ENCODE data around the gene JCAD.
"Not testable (repeated sequence)": the region's sequence is repeated elsewhere in the genome, so short reads cannot be mapped to it uniquely, and the experiment has no call there.

Gene JCAD

DNA sequence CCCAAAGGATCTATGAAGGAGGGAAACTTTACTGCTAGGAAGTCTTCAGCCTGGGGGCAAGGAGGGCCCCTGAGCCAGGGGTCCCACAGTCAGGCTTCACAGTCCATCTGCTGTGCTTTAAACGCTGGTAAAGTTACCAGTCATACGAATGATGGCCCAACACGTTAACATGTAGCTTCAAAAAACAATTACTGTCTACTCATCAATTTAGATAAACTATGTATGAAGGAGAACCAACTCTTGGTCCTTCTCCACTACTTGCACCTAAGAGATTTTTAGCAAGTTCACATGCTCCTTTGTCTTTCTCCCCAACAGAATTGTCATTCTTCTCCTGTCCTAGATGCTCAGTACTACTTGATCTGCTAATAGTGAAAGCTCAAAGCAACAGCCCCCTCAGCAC, 16.6 kb downstream of the JCAD start:
- DNase-seq, result no peak

- no peak for DNase-seq
Observed at GRCh38 chr10:30041196-30042105, 17.9 kb downstream of the JCAD start.

GRCh38 chr10:30040597-30040996, 18.8 kb downstream of the JCAD start:
- no peak for DNase-seq

- no peak for DNase-seq
Observed at GRCh38 chr10:30039988-30040387, 19.4 kb downstream of the JCAD start.

DNA sequence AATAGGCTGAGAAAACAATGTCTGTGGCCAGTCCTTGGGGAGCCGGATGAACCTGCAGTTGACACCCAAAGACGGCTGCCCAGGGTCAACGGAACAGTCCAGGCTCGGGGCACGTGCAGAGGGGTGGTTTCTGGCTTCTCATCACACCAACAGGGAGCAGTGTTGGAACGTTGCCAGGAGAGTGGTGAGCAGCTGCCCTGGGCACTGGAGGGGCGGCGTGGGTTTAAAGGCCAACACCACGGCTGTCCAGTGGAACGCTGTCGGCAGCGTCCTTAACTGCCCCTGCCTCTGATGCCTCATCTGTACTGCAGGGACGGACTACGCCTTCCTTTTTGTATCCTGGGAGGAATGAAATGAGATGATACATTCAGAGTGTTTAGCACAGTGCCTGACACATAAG, 19.8 kb downstream of the JCAD start:
- no peak for DNase-seq

GRCh38 chr10:30038781-30039536, 20.4 kb downstream of the JCAD start:
- no peak for DNase-seq

- no peak for DNase-seq
Observed at GRCh38 chr10:30037620-30038336, 21.6 kb downstream of the JCAD start.

DNA sequence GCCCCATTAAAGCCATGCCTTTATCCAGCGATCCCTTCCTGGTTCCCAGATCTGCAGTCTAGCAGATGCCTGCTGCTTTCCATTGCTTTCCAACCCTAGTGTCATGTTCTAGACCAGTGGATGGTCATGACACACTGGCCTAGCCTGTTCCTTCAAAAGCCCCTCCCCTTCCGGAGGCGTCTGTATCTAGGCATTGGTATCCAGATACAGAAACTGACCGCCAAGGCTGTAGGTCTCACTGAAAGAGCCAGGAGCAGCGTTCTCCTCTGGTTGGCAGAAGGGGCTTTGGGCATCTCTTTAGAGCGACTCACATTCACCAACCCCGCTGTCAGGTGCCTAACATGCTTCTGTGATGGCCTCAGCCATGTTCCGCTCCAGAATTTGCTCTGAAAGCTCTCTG, 22.6 kb downstream of the JCAD start:
- no peak for DNase-seq

DNA sequence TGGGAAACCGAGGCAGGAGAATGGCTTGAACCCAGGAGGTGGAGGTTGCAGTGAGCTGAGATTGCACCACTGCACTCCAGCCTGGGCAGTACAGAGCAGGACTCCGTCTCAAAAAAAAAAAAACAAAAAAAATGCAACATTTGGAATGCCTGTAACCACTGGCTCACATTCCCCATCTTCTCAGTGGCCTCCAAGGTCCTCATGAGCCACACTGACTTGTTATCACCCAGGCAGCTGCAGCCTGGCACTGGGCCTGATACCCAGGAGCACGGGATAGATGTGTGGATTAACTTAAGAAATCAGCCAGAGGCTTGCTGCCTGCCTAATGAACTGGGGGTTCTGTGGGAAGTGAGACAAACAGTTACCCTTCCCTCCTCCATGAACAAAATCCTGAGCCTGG, 23.0 kb downstream of the JCAD start:
- DNase-seq, result no peak

DNA sequence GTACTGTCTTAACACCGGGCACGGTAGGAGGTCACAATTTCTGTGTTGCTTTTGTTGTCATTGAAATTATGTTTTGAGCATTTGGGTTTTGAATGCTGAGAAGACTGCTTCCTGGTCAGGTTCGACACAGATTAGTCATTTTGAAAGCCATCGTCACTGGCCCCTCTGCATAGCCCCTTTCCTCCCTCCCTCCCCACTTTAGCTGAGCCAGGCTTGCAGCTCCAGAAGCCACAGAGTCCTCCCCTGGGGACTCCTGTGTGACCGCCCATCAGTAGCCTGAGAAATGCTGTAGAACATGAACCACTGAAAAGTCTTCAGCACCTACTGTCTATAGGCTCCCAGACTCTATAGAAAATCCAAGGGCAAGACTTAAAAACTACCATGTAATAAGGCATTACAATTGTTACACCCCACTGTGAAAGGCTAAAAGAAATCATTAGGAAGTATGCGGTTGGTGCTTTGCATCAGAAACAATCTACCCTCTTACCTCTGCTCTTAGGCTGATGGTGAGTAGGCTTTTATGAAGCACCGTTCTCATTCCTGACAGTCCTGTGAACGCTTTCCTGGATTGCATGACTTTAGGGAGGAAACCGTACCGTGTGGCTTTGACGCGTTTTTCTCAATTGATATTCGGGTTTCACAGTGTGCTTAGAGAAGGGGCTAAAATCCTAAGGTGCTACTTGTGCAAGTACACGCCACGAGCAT, 24.8 kb downstream of the JCAD start:
- DNase-seq, result no peak

DNA sequence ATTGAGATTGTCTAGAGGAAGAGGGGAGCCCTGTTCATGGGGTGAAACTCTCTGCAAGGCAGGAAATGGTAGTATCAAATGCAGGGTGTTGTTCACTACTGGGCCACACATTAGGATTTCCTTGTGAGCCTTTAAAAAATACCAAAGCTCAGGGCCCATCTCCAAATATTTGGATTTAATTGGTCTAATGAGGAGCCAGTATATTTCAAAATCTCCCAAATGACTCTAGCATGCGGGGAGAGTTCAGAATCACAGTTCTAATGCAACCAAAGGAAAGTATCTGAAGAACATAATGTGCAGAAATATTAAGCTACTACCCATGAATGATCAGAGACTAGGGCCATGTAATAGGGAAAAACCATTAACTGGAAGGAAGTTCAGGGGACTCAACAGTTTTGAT, 27.3 kb downstream of the JCAD start:
- DNase-seq, result no peak

DNA sequence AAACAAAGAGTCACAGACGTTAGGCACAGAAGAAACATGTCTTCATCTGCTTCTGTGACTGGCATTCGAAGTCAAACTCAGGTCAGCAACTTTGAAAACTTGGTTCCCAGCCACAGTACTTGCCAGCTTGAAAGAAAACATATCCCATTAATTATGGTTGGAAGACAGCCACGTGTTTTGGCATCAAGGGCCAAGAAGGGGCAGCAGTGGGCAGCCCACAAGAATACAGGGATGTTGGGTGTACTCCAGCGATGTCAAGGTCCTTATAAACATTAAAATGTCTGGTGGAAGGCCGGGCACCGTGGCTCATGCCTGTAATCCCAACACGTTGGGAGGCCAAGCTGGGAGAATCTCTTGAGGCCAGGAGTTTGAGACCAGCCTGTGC, 29.5 kb downstream of the JCAD start:
- no peak for DNase-seq

DNA sequence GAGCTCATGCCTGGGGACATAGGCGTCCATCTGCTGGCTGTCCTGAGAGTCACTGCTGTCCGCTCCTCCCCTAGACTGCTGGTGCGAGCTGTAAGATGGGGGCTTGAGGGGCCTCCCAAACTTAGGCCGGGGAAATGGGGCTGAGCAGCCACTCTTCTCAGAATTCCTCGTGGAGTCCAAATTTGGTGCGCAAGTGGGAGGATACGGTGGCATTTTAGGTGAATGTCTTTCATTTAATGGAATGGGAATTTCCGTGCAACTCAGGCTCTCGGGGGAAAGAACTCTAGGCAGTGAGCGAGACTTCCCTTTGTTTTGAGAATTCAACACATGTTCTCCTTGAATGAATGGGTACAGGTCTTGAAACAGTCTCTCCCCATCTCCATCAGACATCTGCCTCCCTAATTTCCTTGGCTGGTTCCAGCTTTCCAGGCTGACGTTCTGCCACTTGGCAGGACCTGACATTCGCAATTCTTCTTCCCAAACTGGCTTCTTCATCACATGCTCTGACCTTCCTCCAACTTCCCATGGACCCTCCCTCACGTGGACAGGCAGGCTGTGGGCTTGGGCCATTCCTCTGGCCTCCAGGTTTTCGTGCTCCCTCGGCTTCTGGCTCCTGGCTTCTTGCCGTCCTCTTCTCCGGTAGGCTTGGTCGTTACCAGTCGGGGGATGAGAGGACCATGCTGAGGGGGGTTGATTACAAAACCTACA, 30.1 kb downstream of the JCAD start:
- no peak for DNase-seq

DNA sequence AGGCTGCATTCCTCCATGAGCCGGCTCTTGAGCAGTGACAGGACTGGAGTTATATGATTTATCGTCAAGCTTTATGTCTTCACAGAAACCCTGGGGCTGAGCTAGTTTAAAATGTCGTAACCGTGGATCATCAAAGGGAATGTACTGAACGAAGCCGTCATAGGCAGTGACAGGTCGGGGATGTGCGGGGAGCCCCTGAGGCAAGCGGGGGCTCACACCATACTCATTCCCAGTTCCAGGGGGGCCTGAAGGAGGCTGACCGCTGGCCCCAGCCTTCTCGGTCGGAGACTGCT, 30.7 kb downstream of the JCAD start:
- DNase-seq, result no peak

- peak; percentile 10 for DNase-seq
Observed at GRCh38 chr10:30028006-30028737, 31.2 kb downstream of the JCAD start.

- DNase-seq, result peak; percentile 64
Observed at GRCh38 chr10:30027057-30028005, 32.1 kb downstream of the JCAD start.

GRCh38 chr10:30026578-30026977, 32.8 kb downstream of the JCAD start:
- DNase-seq, result no peak

DNA sequence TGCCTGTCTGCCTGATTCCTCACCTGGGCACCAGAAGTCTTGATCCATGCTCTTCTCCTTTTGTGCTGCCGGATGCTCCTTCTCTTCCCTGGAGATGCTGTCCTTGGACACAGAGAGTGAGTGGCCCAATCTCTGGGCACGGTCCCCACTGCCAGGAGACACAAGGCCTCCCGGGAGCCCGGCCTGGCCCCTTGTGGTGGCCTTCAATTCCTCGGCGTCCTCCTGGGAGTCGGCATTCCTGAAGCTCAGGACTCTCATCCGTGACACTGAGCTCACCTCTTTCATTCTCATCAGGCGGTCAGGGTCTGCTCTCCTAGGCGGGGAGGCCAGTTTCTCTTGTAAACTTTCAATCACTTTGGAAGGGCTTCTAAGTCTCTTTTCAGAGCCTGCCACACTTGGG, 33.3 kb downstream of the JCAD start:
- DNase-seq, result no peak

GRCh38 chr10:30025428-30025827, 34.0 kb downstream of the JCAD start:
- not testable (repeated sequence) for DNase-seq

DNA sequence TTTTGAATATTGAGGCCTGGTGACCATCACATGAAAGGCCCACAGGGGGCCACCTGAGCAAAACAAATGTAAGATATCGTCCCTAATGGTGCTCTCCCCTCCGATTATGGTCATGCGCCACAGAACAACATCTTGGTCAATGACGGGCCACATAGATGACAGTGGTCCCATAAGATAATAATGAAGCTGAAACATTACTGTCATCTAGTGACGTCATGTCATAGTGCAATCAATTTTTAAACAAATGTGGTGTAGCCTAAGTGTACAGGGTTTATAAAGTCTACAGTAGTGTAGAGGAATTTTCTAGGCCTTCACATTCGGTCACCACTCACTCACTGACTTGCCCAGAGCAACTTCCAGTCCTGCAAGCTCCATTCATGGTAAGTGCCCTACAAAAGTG, 36.8 kb downstream of the JCAD start:
- no peak for DNase-seq

DNA sequence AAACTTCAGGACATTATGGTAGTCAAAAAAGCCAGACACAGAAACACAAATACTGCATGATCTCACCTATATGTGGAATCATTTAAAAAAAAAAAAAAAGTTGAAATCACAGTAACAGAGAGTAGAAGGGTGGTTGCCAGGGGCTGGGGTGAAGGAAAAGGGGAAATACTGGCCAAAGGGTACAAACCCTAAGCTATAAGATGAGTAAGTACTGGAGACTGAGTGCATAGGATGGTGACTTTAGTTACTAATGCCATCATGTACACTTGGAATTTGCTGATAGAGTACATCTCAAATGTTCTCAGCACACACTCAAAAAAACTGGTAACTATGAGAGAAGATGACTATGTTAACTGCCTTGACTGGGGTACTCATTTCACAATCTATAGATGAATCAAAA, 39.9 kb downstream of the JCAD start:
- DNase-seq, result no peak
